Activated CD8-positive, alpha-beta T cell treated with anti-CD3 and anti-CD28 coated beads for 36 hours (primary cell): ENCODE measurements around the gene WRAP53. TPM values are rescaled to one million over a fixed set of nuclear protein-coding genes. Genes with fewer than 3 reads are reported as not detected.
A peak's percentile ranks its signal among the peaks of the same experiment; 100 is the strongest.

Source experiments
- ATAC-seq: fragments of 200-7000 bp; cut with Tn5 transposase; one replicate; pipeline ENCODE4 v1.10.0; 2021; ENCODE audit warnings: mild to moderate bottlenecking, moderate library complexity
- CTCF ChIA-PET: fragments of 350-600 bp; sonication (Branson Sonifier 250); formaldehyde crosslinking; loops from one replicate; lab custom pipeline; 2021; ENCODE audit warnings: antibody characterized with exemption; lab: Charles Lee
- POLR2A ChIA-PET: fragments of 350-600 bp; sonication (Branson Sonifier 250); formaldehyde crosslinking; loops from one replicate; lab custom pipeline; 2021; ENCODE audit warnings: antibody characterized with exemption; lab: Charles Lee
- DNase-seq: peaks from one replicate; pipeline ENCODE4 v3.0.0-alpha.2; 2020
- H3K27ac Mint-ChIP-seq: one replicate; pipeline ENCODE4 v1.8.0; 2021; ENCODE audit warnings: mild to moderate bottlenecking, mixed read lengths
- H3K27me3 Mint-ChIP-seq: one replicate; pipeline ENCODE4 v1.8.0; 2021; ENCODE audit warnings: mixed read lengths
- H3K36me3 Mint-ChIP-seq: one replicate; pipeline ENCODE4 v1.8.0; 2021; ENCODE audit warnings: low read depth, mixed read lengths
- H3K4me1 Mint-ChIP-seq: one replicate; pipeline ENCODE4 v1.8.0; 2021; ENCODE audit warnings: low read depth, mixed read lengths
- H3K4me3 Mint-ChIP-seq: one replicate; pipeline ENCODE4 v1.8.0; 2021; ENCODE audit warnings: mild to moderate bottlenecking, moderate library complexity, mixed read lengths
- H3K9me3 Mint-ChIP-seq: one replicate; pipeline ENCODE4 v1.8.0; 2021; ENCODE audit warnings: mixed read lengths
- intact Hi-C: fragments of 100-400 bp; cut with micrococcal nuclease; formaldehyde crosslinking; loops from one replicate; pipeline ENCODE4 v1.10.0; 2022
- total RNA-seq, 2 experiments: library from RNA; stranded (reverse); gene quantifications; one replicate each; pipeline ENCODE4 v1.2.3, GENCODE V29; 2021
- TF ChIP-seq, protein P1 (sequence below): fragments of 200-600 bp; IDR thresholded peaks from one replicate; pipeline ENCODE4 v1.8.0; 2022; ENCODE audit warnings: antibody characterized with exemption, mild to moderate bottlenecking

The WRAP53 gene
- total RNA-seq, 2 experiments from 2014 or later = 27.5 to 28.6 TPM

DNA sequence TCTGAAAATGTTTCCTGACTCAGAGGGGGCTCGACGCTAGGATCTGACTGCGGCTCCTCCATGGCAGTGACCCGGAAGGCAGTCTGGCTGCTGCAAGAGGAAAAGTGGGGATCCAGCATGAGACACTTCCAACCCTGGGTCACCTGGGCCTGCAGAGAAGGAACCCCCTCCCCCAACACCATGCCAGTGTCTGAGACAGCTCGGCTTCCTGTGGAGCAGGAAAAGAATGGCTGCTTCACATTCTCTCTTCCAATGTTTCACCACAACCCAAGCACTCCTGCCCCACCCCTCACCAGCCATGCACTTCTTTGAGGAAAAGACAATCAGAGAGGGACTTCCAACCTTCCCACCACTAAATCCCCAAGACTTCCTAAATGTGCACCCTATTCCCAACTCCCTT lies 11.7 kb upstream of the WRAP53 start:
- ChIA-PET POLR2A (interaction anchor here (11.2 kb wide), 1 partner anchor 10 kb away, joined by 78 read pairs; the partner anchor contains the start of genes TP53 and WRAP53), CTCF (interaction anchor here (1.0 to 2.0 kb wide), 2 partner anchors 9 to 11 kb away, joined by 3 to 5 read pairs; partner anchors contain the start of genes TP53 and WRAP53)
- H3K4me1 Mint-ChIP-seq = peaks cover 3% of the 10 kb centered on the region
- intact Hi-C loops = no loop called here
- H3K27me3 Mint-ChIP-seq = no peaks in the 10 kb centered on the region
- DNase-seq = no peak
- no peak overlapping the region for H3K4me3 Mint-ChIP-seq
- peaks cover 8% of the 10 kb centered on the region for H3K9me3 Mint-ChIP-seq
- H3K36me3 Mint-ChIP-seq = peaks cover 39% of the 10 kb centered on the region
- TF ChIP-seq, protein P1, sequence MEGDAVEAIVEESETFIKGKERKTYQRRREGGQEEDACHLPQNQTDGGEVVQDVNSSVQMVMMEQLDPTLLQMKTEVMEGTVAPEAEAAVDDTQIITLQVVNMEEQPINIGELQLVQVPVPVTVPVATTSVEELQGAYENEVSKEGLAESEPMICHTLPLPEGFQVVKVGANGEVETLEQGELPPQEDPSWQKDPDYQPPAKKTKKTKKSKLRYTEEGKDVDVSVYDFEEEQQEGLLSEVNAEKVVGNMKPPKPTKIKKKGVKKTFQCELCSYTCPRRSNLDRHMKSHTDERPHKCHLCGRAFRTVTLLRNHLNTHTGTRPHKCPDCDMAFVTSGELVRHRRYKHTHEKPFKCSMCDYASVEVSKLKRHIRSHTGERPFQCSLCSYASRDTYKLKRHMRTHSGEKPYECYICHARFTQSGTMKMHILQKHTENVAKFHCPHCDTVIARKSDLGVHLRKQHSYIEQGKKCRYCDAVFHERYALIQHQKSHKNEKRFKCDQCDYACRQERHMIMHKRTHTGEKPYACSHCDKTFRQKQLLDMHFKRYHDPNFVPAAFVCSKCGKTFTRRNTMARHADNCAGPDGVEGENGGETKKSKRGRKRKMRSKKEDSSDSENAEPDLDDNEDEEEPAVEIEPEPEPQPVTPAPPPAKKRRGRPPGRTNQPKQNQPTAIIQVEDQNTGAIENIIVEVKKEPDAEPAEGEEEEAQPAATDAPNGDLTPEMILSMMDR = no peak
- no peak for ATAC-seq
- no peak overlapping the region for H3K27ac Mint-ChIP-seq

DNA sequence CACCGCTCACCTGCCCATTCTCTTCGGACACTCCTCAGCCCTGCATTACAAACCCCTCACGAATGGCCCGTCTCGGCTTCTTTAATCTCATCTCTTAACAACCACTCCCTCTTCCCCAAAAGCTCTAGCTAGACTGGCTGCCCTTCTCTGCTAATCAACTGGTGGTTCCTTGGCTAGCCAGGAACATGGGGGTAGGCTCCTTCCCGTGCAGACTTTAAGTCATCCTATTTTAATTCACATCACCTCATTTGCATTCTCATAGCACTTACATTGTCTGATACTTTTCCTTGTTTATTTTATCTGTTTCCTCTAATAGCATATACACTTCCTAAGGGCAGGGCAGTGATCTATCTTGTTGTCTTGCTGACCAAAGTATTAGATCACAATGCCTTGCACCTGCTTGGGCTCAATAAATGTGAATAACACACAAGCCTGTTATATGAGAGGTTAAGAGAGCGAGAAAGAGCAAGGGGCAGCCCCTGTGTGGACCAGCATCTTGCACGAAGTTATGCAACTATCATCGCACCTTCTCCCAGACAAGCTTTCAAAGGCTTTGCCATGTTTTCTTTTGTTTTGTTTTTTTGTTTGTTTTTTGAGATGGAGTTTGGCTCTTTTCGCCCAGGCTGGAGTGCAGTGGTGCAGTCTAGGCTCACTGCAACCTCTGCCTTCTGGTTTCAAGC lies 10.7 kb upstream of the WRAP53 start:
- Mint-ChIP-seq H3K27me3 (no peaks in the 10 kb centered on the region), H3K4me3 (no peak overlapping the region), H3K9me3 (peaks cover 8% of the 10 kb centered on the region), H3K4me1 (peaks cover 5% of the 10 kb centered on the region), H3K36me3 (peaks cover 35% of the 10 kb centered on the region), H3K27ac (no peak overlapping the region)
- no peak for ATAC-seq
- ChIA-PET CTCF (interaction anchor here (1.0 to 2.0 kb wide), 2 partner anchors 10 kb away, joined by 3 to 5 read pairs; partner anchors contain the start of genes TP53 and WRAP53), POLR2A (interaction anchor here (1.0 to 11.2 kb wide), 2 partner anchors 9 to 29 kb away, joined by 3 to 78 read pairs; partner anchors contain the start of genes TP53 and WRAP53)
- intact Hi-C loops = no loop called here
- TF ChIP-seq, protein P1 = no peak
- DNase-seq = no peak

DNA sequence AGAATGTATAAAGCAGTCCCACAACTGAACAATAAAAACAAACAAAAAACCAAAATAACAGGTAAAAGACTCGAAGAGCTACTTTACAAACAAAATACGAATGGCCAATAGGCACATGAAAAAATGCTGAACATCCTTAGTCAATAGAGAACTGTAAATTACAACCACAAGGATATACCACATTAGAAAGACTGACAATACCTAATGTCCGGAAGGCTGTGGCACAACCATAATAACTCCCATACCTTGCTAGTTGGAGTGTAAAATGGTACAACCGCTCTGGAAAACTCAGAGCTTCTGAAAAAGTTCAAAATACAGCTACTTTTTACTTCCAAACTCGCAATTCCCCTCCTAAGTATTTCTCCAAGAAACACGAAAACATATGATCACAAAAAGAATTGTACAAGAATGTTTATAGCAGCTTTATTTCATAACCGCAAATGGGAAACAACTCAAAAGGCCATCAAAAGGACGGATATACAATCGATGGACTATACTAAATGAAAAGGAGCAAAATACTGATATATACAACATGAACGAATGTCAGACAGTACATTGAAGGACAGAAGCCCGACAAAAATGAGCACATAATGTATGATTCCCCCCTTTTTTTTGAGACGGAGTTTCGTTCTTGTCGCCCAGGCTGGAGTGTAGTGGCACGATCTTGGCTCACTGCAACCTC lies 3.3 kb upstream of the WRAP53 start:
- Mint-ChIP-seq H3K36me3 (peaks cover 39% of the 10 kb centered on the region), H3K27me3 (no peaks in the 10 kb centered on the region)

DNA sequence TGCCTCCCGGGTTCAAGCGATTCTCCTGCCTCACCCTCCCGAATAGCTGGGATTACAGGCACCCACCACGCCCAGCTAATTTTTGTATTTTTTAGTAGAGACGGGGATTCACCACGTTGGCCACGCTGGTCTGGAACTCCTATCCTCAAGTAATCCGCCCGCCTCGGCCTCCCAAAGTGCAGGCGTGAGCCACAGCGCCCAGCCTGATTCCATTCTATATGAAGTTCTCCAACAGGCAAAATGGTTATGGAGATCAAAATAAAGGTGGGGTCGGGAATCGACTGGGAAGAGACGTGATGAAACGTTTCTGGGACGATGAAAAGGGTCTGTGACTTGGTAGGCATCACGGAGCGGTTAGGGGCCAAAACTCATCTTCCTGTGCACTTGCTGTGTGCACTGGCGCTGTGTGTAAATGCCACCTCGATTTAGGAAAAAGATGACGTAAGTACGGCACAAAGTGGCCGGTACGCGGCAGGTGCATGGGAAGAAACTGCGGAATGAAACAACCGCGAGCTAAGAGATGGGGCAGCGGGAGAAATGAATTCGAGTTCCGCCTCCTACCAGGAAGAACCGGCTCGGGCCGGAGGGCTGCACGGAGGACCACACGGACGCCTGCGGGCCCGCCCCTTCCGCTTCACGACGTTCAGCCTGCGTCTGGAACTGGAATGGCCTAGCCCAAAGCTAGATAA lies 2.6 kb upstream of the WRAP53 start:
- intact Hi-C loops = loop anchor here (5.0 kb wide), 2 partner anchors 53 to 103 kb away; partner anchors contain the start of genes MPDU1 and SHBG
- Mint-ChIP-seq H3K4me1 (peaks cover 33% of the 10 kb centered on the region), H3K4me3 (peak overlapping the region; percentile 92), H3K27ac (peak overlapping the region; percentile 99), H3K9me3 (no peaks in the 10 kb centered on the region), H3K27me3 (no peaks in the 10 kb centered on the region), H3K36me3 (peaks cover 43% of the 10 kb centered on the region)
- ATAC-seq = peak; percentile 48
- CTCF ChIA-PET = interaction anchor here (0.7 to 5.2 kb wide), 10 partner anchors 12 to 356 kb away, joined by 3 to 63 read pairs (median 8); partner anchors contain the start of genes ATP1B2, MPDU1, NEURL4 and SAT2
- POLR2A ChIA-PET = interaction anchor here (0.6 to 6.3 kb wide), 36 partner anchors 12 to 563 kb away, joined by 3 to 78 read pairs (median 6); partner anchors contain the start of genes ACAP1, ATP1B2, CD68 and CNTROB
- DNase-seq = peak; percentile 92
- TF ChIP-seq, protein P1 = no peak

More for the DNA sequence above, 3.3 kb upstream of the WRAP53 start:
- ChIA-PET CTCF (interaction anchor here (1.2 to 5.2 kb wide), 3 partner anchors 11 to 96 kb away, joined by 3 to 37 read pairs (median 4); partner anchors contain the start of gene SAT2), POLR2A (interaction anchor here (0.8 to 6.3 kb wide), 14 partner anchors 11 to 434 kb away, joined by 3 to 78 read pairs (median 6); partner anchors contain the start of genes EFNB3, NEURL4, SAT2 and SENP3)
- H3K9me3 Mint-ChIP-seq = no peaks in the 10 kb centered on the region
- peak overlapping the region; percentile 92 for H3K4me3 Mint-ChIP-seq
- TF ChIP-seq, protein P1 = no peak
- H3K27ac Mint-ChIP-seq = peak overlapping the region; percentile 99
- intact Hi-C loops = loop anchor here (5.0 kb wide), 2 partner anchors 53 to 103 kb away; partner anchors contain the start of genes MPDU1 and SHBG
- peaks cover 30% of the 10 kb centered on the region for H3K4me1 Mint-ChIP-seq
- no peak for DNase-seq
- no peak for ATAC-seq
